NT2/D1 (cell line): ENCODE measurements around the gene NCAPG2.

Experiments
- YY1 ChIP-seq: IDR thresholded peaks from 2 replicates; pipeline ENCODE4 v1.6.1; 2011; ENCODE audit not compliant: insufficient read length, insufficient read depth
- ZNF274 ChIP-seq: IDR thresholded peaks from 2 replicates; pipeline ENCODE4 v1.6.1; 2011; ENCODE audit warnings: mild to moderate bottlenecking, low read depth, low read length

- no peak for TF ChIP-seq YY1
- no peak for TF ChIP-seq ZNF274
Observed at GRCh38 chr7:158702196-158702595, 2.4 kb downstream of the NCAPG2 start.
